Measurements from ENCODE around the gene ZNF385A.

GRCh38 chr12:54405106-54405505, 20.6 kb upstream of the ZNF385A start:
- TF ChIP-seq POLR2AphosphoS5 (IDR thresholded peaks at IDR 0.05; ENCODE audit: low read depth, low read length) (no peak), TAF1 (IDR thresholded peaks at IDR 0.05; ENCODE audit: borderline replicate concordance, insufficient read depth, low read length) (no peak)
- TF ChIP-seq, protein P1, sequence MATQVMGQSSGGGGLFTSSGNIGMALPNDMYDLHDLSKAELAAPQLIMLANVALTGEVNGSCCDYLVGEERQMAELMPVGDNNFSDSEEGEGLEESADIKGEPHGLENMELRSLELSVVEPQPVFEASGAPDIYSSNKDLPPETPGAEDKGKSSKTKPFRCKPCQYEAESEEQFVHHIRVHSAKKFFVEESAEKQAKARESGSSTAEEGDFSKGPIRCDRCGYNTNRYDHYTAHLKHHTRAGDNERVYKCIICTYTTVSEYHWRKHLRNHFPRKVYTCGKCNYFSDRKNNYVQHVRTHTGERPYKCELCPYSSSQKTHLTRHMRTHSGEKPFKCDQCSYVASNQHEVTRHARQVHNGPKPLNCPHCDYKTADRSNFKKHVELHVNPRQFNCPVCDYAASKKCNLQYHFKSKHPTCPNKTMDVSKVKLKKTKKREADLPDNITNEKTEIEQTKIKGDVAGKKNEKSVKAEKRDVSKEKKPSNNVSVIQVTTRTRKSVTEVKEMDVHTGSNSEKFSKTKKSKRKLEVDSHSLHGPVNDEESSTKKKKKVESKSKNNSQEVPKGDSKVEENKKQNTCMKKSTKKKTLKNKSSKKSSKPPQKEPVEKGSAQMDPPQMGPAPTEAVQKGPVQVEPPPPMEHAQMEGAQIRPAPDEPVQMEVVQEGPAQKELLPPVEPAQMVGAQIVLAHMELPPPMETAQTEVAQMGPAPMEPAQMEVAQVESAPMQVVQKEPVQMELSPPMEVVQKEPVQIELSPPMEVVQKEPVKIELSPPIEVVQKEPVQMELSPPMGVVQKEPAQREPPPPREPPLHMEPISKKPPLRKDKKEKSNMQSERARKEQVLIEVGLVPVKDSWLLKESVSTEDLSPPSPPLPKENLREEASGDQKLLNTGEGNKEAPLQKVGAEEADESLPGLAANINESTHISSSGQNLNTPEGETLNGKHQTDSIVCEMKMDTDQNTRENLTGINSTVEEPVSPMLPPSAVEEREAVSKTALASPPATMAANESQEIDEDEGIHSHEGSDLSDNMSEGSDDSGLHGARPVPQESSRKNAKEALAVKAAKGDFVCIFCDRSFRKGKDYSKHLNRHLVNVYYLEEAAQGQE (IDR thresholded peaks at IDR 0.05; ENCODE audit: insufficient read depth in 1 of 2, low read depth in 2 of 2, low read length in 2 of 2): no peak

Measured in PFSK-1 (cell line).